ENCODE results near the gene MCC. TPM values are rescaled to one million over a fixed set of nuclear protein-coding genes. Genes with fewer than 3 reads are reported as not detected.

Gene MCC
- total RNA-seq, 3 donors from 2014 or later: 1.2 to 2.9 (median 2.5) TPM

GRCh38 chr5:113047733-113048652, 440.3 kb downstream of the MCC start:
- DNase-seq: no peak
- H3K4me1 Mint-ChIP-seq (ENCODE audit: low read depth): peaks cover 4% of the 10 kb centered on the region
- H3K9me3 Mint-ChIP-seq: no peaks in the 10 kb centered on the region
- no peaks in the 10 kb centered on the region for H3K36me3 Mint-ChIP-seq (ENCODE audit: insufficient read depth)
- ATAC-seq: no peak
- no peak overlapping the region for H3K4me3 Mint-ChIP-seq
- H3K27me3 Mint-ChIP-seq (ENCODE audit: low read depth): no peaks in the 10 kb centered on the region

- ATAC-seq: no peak
- DNase-seq: no peak
- Mint-ChIP-seq H3K27me3 (ENCODE audit: low read depth) (no peaks in the 10 kb centered on the region), H3K4me3 (no peak overlapping the region), H3K36me3 (ENCODE audit: insufficient read depth) (peaks cover 1% of the 10 kb centered on the region), H3K9me3 (no peaks in the 10 kb centered on the region), H3K4me1 (ENCODE audit: low read depth) (peaks cover 4% of the 10 kb centered on the region)
These were observed 441.0 kb downstream of the MCC start for GRCh38 chr5:113047234-113047633.

- peaks cover 1% of the 10 kb centered on the region for H3K36me3 Mint-ChIP-seq (ENCODE audit: insufficient read depth)
- H3K27me3 Mint-ChIP-seq (ENCODE audit: low read depth): no peaks in the 10 kb centered on the region
- H3K4me3 Mint-ChIP-seq: no peak overlapping the region
- ATAC-seq (no peak), DNase-seq (no peak)
- peaks cover 2% of the 10 kb centered on the region for H3K4me1 Mint-ChIP-seq (ENCODE audit: low read depth)
- no peaks in the 10 kb centered on the region for H3K9me3 Mint-ChIP-seq
These were observed 443.3 kb downstream of the MCC start for GRCh38 chr5:113044776-113045465.

GRCh38 chr5:113043491-113043931, 444.7 kb downstream of the MCC start:
- peaks cover 1% of the 10 kb centered on the region for H3K36me3 Mint-ChIP-seq (ENCODE audit: insufficient read depth)
- no peaks in the 10 kb centered on the region for H3K9me3 Mint-ChIP-seq
- peaks cover 2% of the 10 kb centered on the region for H3K4me1 Mint-ChIP-seq (ENCODE audit: low read depth)
- no peak overlapping the region for H3K4me3 Mint-ChIP-seq
- H3K27me3 Mint-ChIP-seq (ENCODE audit: low read depth): no peaks in the 10 kb centered on the region
- ATAC-seq (no peak), DNase-seq (peak; percentile 15)

GRCh38 chr5:113042491-113043243, 445.6 kb downstream of the MCC start:
- peaks cover 2% of the 10 kb centered on the region for H3K4me1 Mint-ChIP-seq (ENCODE audit: low read depth)
- H3K9me3 Mint-ChIP-seq: no peaks in the 10 kb centered on the region
- no peak overlapping the region for H3K4me3 Mint-ChIP-seq
- ATAC-seq: no peak
- H3K27me3 Mint-ChIP-seq (ENCODE audit: low read depth): no peaks in the 10 kb centered on the region
- peaks cover 3% of the 10 kb centered on the region for H3K36me3 Mint-ChIP-seq (ENCODE audit: insufficient read depth)
- no peak for DNase-seq

GRCh38 chr5:113040672-113041260, 447.5 kb downstream of the MCC start:
- Mint-ChIP-seq H3K4me3 (no peak overlapping the region), H3K27me3 (ENCODE audit: low read depth) (no peaks in the 10 kb centered on the region), H3K9me3 (no peaks in the 10 kb centered on the region), H3K4me1 (ENCODE audit: low read depth) (peaks cover 2% of the 10 kb centered on the region), H3K36me3 (ENCODE audit: insufficient read depth) (peaks cover 3% of the 10 kb centered on the region)
- no peak for DNase-seq
- ATAC-seq: no peak

- DNase-seq (no peak), ATAC-seq (no peak)
- no peak overlapping the region for H3K4me3 Mint-ChIP-seq
- H3K4me1 Mint-ChIP-seq (ENCODE audit: low read depth): peaks cover 2% of the 10 kb centered on the region
- peaks cover 3% of the 10 kb centered on the region for H3K36me3 Mint-ChIP-seq (ENCODE audit: insufficient read depth)
- no peaks in the 10 kb centered on the region for H3K27me3 Mint-ChIP-seq (ENCODE audit: low read depth)
- no peaks in the 10 kb centered on the region for H3K9me3 Mint-ChIP-seq
These were observed 448.3 kb downstream of the MCC start for GRCh38 chr5:113039934-113040285.

DNA sequence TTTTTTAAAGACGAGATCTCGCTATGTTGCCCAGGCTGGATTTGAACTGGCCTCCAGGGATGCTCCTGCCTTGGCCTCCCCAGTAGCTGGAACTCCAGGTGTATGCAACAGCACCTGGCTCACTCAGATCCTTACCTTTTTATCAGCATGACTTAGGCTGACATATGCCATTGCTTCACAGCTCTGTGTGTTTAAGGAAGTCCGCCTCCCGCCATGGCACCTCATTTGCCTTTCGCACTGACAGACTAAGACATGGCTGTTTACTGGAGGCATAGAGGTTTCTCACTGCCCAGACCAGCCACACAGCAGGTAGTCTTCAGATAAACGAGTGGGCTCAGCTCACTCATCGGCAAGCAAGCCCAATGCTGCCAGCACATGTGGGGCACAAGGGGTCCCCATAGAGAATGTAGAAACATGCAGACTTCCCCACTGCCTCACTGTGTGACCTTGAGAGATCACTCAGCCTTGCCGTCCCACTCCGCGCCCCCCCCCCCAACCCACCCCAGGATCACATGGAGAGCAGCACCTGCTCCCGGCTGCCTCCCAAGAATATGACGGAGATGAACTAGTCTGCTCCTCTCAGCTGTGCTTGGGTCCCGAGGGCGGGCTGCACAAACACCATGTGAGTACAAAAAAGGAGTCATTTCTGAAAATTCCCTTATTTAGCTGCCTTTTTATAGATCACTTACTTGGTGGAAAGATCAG, 448.9 kb downstream of the MCC start:
- no peaks in the 10 kb centered on the region for H3K27me3 Mint-ChIP-seq (ENCODE audit: low read depth)
- ATAC-seq (no peak), DNase-seq (no peak)
- H3K4me3 Mint-ChIP-seq: no peak overlapping the region
- peaks cover 3% of the 10 kb centered on the region for H3K36me3 Mint-ChIP-seq (ENCODE audit: insufficient read depth)
- H3K4me1 Mint-ChIP-seq (ENCODE audit: low read depth): peaks cover 2% of the 10 kb centered on the region
- no peaks in the 10 kb centered on the region for H3K9me3 Mint-ChIP-seq

- Mint-ChIP-seq H3K4me1 (ENCODE audit: low read depth) (peaks cover 2% of the 10 kb centered on the region), H3K9me3 (no peaks in the 10 kb centered on the region), H3K36me3 (ENCODE audit: insufficient read depth) (peaks cover 3% of the 10 kb centered on the region), H3K4me3 (no peak overlapping the region), H3K27me3 (ENCODE audit: low read depth) (no peaks in the 10 kb centered on the region)
- DNase-seq (no peak), ATAC-seq (no peak)
These were observed 449.5 kb downstream of the MCC start for GRCh38 chr5:113038714-113039113.

- Mint-ChIP-seq H3K36me3 (ENCODE audit: insufficient read depth) (peaks cover 3% of the 10 kb centered on the region), H3K9me3 (no peaks in the 10 kb centered on the region), H3K4me1 (ENCODE audit: low read depth) (peaks cover 2% of the 10 kb centered on the region), H3K4me3 (no peak overlapping the region), H3K27me3 (ENCODE audit: low read depth) (no peaks in the 10 kb centered on the region)
- no peak for ATAC-seq
- no peak for DNase-seq
These were observed 450.1 kb downstream of the MCC start for GRCh38 chr5:113038136-113038535.

DNA sequence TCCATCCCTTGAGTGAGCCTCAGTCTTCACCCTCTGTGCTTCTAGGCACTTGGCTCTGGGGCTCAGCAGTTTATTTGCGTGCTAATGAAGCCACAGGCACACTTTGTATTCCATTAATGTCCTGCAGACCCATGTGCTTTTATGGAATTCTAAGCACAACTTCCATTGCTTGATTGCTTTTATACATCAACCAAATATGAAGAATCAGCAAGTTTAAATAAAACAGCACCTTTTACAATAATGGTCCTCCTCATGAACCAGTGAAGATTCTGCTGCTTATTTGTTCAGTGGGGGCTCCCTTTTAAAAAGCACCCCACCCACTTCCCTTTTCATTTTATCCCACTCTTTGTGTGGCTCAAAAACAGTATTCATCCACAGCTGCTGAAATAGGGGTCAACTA, 451.4 kb downstream of the MCC start:
- H3K4me3 Mint-ChIP-seq: no peak overlapping the region

GRCh38 chr5:113036321-113036720, 451.9 kb downstream of the MCC start:
- H3K9me3 Mint-ChIP-seq: no peaks in the 10 kb centered on the region
- no peak for DNase-seq
- H3K4me3 Mint-ChIP-seq: no peak overlapping the region
- peaks cover 1% of the 10 kb centered on the region for H3K4me1 Mint-ChIP-seq (ENCODE audit: low read depth)
- H3K36me3 Mint-ChIP-seq (ENCODE audit: insufficient read depth): peaks cover 2% of the 10 kb centered on the region
- no peak for ATAC-seq
- no peaks in the 10 kb centered on the region for H3K27me3 Mint-ChIP-seq (ENCODE audit: low read depth)

More for the DNA sequence above, 451.4 kb downstream of the MCC start:
- ATAC-seq (no peak), DNase-seq (no peak)
- Mint-ChIP-seq H3K4me1 (ENCODE audit: low read depth) (peaks cover 2% of the 10 kb centered on the region), H3K27me3 (ENCODE audit: low read depth) (no peaks in the 10 kb centered on the region), H3K9me3 (no peaks in the 10 kb centered on the region), H3K36me3 (ENCODE audit: insufficient read depth) (peaks cover 2% of the 10 kb centered on the region)

GRCh38 chr5:113035096-113035495, 453.2 kb downstream of the MCC start:
- Mint-ChIP-seq H3K4me1 (ENCODE audit: low read depth) (no peaks in the 10 kb centered on the region), H3K9me3 (no peaks in the 10 kb centered on the region), H3K36me3 (ENCODE audit: insufficient read depth) (peaks cover 2% of the 10 kb centered on the region), H3K27me3 (ENCODE audit: low read depth) (no peaks in the 10 kb centered on the region), H3K4me3 (no peak overlapping the region)
- ATAC-seq (no peak), DNase-seq (no peak)
